GM12878 (cell line): ENCODE measurements around the gene RUNDC1. TPM values are rescaled to one million over a fixed set of nuclear protein-coding genes. Genes with fewer than 3 reads are reported as not detected.

Experiments used
- ATAC-seq: fragments of 200-7000 bp; cut with Tn5 transposase; 3 replicates; pipeline ENCODE4 v1.9.1; 2020; ENCODE audit warnings: mild to moderate bottlenecking, moderate library complexity
- BruUV-seq: library from RNA; stranded (reverse); fragments of 400-500 nt; replicated peaks from 2 replicates; lab custom pipeline; 2021; lab: Mats Ljungman, UMichigan
- CTCF ChIA-PET: fragments of 300-600 bp; sonication (Branson Sonifier 250); formaldehyde crosslinking; extraction: SDS; loops from one replicate; lab custom pipeline; 2021; ENCODE audit warnings: inconsistent platforms; lab: Yijun Ruan, JAX
- POLR2A ChIA-PET: fragments of 350-600 bp; formaldehyde crosslinking; extraction: SDS; loops from one replicate; lab custom pipeline; 2021; ENCODE audit warnings: inconsistent platforms; lab: Charles Lee
- RAD21 ChIA-PET: fragments of 300-600 bp; sonication (Branson Sonifier 250); formaldehyde crosslinking; loops from one replicate; lab custom pipeline; 2023; ENCODE audit warnings: antibody characterized with exemption; ENCODE audit not compliant: unreplicated experiment; lab: Charles Lee
- SMC1A ChIA-PET: fragments of 300-600 bp; sonication (Branson Sonifier 250); formaldehyde crosslinking; loops from one replicate; lab custom pipeline; 2023; ENCODE audit not compliant: unreplicated experiment, uncharacterized antibody; lab: Charles Lee
- DNase-seq: peaks from one replicate; pipeline ENCODE4 v3.0.0-alpha.2; 2011; ENCODE audit warnings: low read depth, low spot score
- FAIRE-seq: peaks from 3 replicates; lab custom pipeline; 2011; peaks lifted over from hg19 to GRCh38; lab: Jason Lieb, UNC
- H2AFZ ChIP-seq: 2 replicates; pipeline ENCODE4 v1.6.0; 2011; ENCODE audit warnings: low read depth, low read length, control low read depth; ENCODE audit not compliant: control insufficient read depth
- H3K27ac ChIP-seq: 2 replicates; pipeline ENCODE4 v1.5.1; 2011; ENCODE audit warnings: control low read depth; ENCODE audit not compliant: control insufficient read depth, insufficient read depth
- H3K27me3 ChIP-seq, 2 experiments: replicated peaks in 1 of 2; 2 replicates each; pipeline versions ENCODE4 v1.6.0 to v1.6.1; 2011; ENCODE audit warnings: low read length in 1 of 2; ENCODE audit not compliant: control insufficient read depth in 2 of 2, insufficient read depth in 2 of 2
- H3K36me3 ChIP-seq, 2 experiments: 2 replicates each; pipeline ENCODE4 v1.5.1; 2011; ENCODE audit warnings: low read length in 1 of 2; ENCODE audit not compliant: control insufficient read depth in 2 of 2, insufficient read depth in 2 of 2
- H3K4me1 ChIP-seq: 2 replicates; pipeline ENCODE4 v1.6.1; 2011; ENCODE audit warnings: mild to moderate bottlenecking, low read length, moderate library complexity, mixed read lengths; ENCODE audit not compliant: control insufficient read depth, insufficient read depth
- H3K4me2 ChIP-seq: 2 replicates; pipeline ENCODE4 v1.6.0; 2011; ENCODE audit warnings: control low read depth; ENCODE audit not compliant: control insufficient read depth, insufficient read depth
- H3K4me3 ChIP-seq: fragments of 200-600 bp; sonication (generic); 2 replicates; pipeline ENCODE4 v1.5.1; 2016
- H3K79me2 ChIP-seq: 2 replicates; pipeline ENCODE4 v1.6.0; 2011; ENCODE audit warnings: low read length; ENCODE audit not compliant: control insufficient read depth, insufficient read depth
- H3K9ac ChIP-seq: 2 replicates; pipeline ENCODE4 v1.8.0; 2011; ENCODE audit warnings: low read length, control low read depth, mixed read lengths; ENCODE audit not compliant: control insufficient read depth, insufficient read depth
- H3K9me3 ChIP-seq: replicated peaks from 3 replicates; pipeline ENCODE4 v1.5.1; 2011; ENCODE audit warnings: mild to moderate bottlenecking, low read length; ENCODE audit not compliant: control insufficient read depth, insufficient read depth
- H4K20me1 ChIP-seq: 2 replicates; pipeline ENCODE4 v1.6.0; 2011; ENCODE audit not compliant: control insufficient read depth, insufficient read depth
- CREB1 ChIP-seq: IDR thresholded peaks from 2 replicates; pipeline ENCODE4 v1.6.1; 2012; ENCODE audit warnings: low read depth, mild to moderate bottlenecking, inconsistent platforms
- ETV6 ChIP-seq, 2 experiments: fragments of 450-650 bp in 1 of 2; IDR thresholded peaks in 1 of 2; conservative IDR thresholded peaks in 1 of 2; 2 replicates each; pipeline ENCODE4 v1.6.1; 2014; ENCODE audit warnings: antibody characterized with exemption in 1 of 2, borderline replicate concordance in 1 of 2, low read depth in 1 of 2, mild to moderate bottlenecking in 1 of 2, moderate library complexity in 1 of 2
- IRF3 ChIP-seq: fragments of 450-650 bp; IDR thresholded peaks from 2 replicates; pipeline ENCODE4 v1.6.1; 2014; ENCODE audit warnings: mild to moderate bottlenecking
- MTA3 ChIP-seq: IDR thresholded peaks from 2 replicates; pipeline ENCODE4 v1.6.1; 2012; ENCODE audit warnings: low read length, inconsistent platforms, borderline replicate concordance
- MYC ChIP-seq: IDR thresholded peaks from 2 replicates; pipeline ENCODE4 v1.6.1; 2011; ENCODE audit warnings: mild to moderate bottlenecking, low read length, moderate library complexity, inconsistent platforms; ENCODE audit not compliant: insufficient read depth, insufficient replicate concordance, insufficient read length, severe bottlenecking
- NR2C2 ChIP-seq: IDR thresholded peaks from 2 replicates; pipeline ENCODE4 v1.6.1; 2011; ENCODE audit warnings: borderline replicate concordance, low read depth; ENCODE audit not compliant: control insufficient read depth, insufficient read length
- STAT3 ChIP-seq: IDR thresholded peaks from 2 replicates; pipeline ENCODE4 v1.6.1; 2011; ENCODE audit warnings: low read depth, low read length, improper control_type of control experiment
- TBL1XR1 ChIP-seq: IDR thresholded peaks from 2 replicates; pipeline ENCODE4 v1.6.1; 2012; ENCODE audit warnings: low read depth, low read length, improper control_type of control experiment
- ZBTB11 ChIP-seq: fragments of 450-650 bp; formaldehyde crosslinking; IDR thresholded peaks from 2 replicates; pipeline ENCODE4 v1.5.0; 2022; ENCODE audit warnings: mild to moderate bottlenecking, missing genetic modification characterization
- WGBS: methylation state at CpG from one replicate; pipeline ENCODE4 v1.1.6; 2016; ENCODE audit warnings: low lambda C conversion rate; ENCODE audit not compliant: insufficient replicate concordance, insufficient coverage; ENCODE audit errors: missing lambda C conversion rate; 5-methylcytosine and 5-hydroxymethylcytosine counted together
- in situ Hi-C: fragments of 300-500 bp; cut with MboI; formaldehyde crosslinking; loops from 9 replicates; pipeline ENCODE4 v1.14.3; 2018; ENCODE audit warnings: mixed read lengths
- intact Hi-C: fragments of 100-400 bp; cut with micrococcal nuclease; formaldehyde crosslinking; loops from one replicate; pipeline ENCODE4 v1.14.2; 2022; ENCODE audit not compliant: unreplicated experiment
- polyA plus RNA-seq, 11 experiments: library from polyadenylated mRNA; depleted of rRNA in 4 of 11; unstranded in 6 of 11; stranded (reverse) in 5 of 11; fragments of >200 nt; fragmentation: Nextera tagmentation in 4 of 11; fragmentation: Illumina TruSeq in 1 of 11; extraction: Ambion mirVana in 4 of 11; extraction: Trizol in 1 of 11; gene quantifications; 1 replicate in 1 of 11; 2 replicates in 10 of 11; pipeline versions ENCODE4 v1.2.1 to v1.2.3, GENCODE V29; 2011 to 2016; ENCODE audit warnings: inconsistent platforms in 2 of 11, missing spikeins in 2 of 11, low read depth in 1 of 11
- total RNA-seq, 4 experiments: library from RNA; depleted of rRNA in 3 of 4; stranded (reverse); fragments of >200 nt in 3 of 4; fragmentation: Illumina TruSeq in 1 of 4; extraction: Trizol in 1 of 4; gene quantifications; 2 replicates each; pipeline versions ENCODE4 v1.2.1 to v1.2.3, GENCODE V29; 2013 to 2021
- TF ChIP-seq, protein P1 (sequence below): IDR thresholded peaks from 2 replicates; pipeline ENCODE4 v1.6.1; 2012; ENCODE audit warnings: mild to moderate bottlenecking, low read depth, low read length
- TF ChIP-seq, protein P2 (sequence below): IDR thresholded peaks from 2 replicates; pipeline ENCODE4 v1.6.1; 2011; ENCODE audit warnings: low read depth, low read length, improper control_type of control experiment, borderline replicate concordance

Gene RUNDC1
- total and polyA plus RNA-seq, 10 of the 15 experiments (the other 5 are each of a cell fraction or from before 2014, with no cell fraction given), result 2.9 to 15.6 (median 8.2) TPM

DNA sequence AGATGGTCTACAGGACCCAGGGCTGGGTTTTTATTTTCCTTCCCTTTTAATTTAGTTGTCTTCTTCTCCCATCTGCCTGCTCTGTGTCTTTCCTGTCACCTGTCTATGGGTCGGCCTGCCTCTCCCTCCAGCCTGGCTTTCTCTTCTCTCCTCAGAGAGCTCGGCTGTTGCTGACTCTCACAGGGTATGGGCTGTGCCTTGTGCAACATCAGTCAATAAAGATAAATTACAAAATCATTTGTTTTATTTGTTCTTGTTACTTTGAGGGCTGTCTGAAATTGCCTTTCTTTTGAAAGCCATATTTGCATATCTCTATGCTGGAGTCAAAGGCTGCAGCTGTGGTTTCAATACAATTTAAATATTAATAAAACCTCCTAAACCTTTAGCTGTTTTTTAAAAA, 60.3 kb downstream of the RUNDC1 start (continued):
- no peak for TF ChIP-seq STAT3

GRCh38 chr17:43042025-43042628, 61.8 kb downstream of the RUNDC1 start:
- SMC1A ChIA-PET, result no interaction called here
- no peak overlapping the region for H3K4me3 ChIP-seq
- H3K9ac ChIP-seq, result no peak overlapping the region
- no peak for ATAC-seq
- H3K27me3 ChIP-seq, result no peaks in the 10 kb centered on the region
- intact Hi-C loops, result no loop called here
- BruUV-seq, result no TSS peak
- FAIRE-seq, result no peak
- no peaks in the 10 kb centered on the region for H4K20me1 ChIP-seq
- no peak overlapping the region for H3K4me2 ChIP-seq
- POLR2A ChIA-PET, result no interaction called here
- in situ Hi-C loops, result no loop called here
- CTCF ChIA-PET, result interaction anchor here (0.7 kb wide), 1 partner anchor 83 kb away, joined by 3 read pairs; the partner anchor contains the start of gene BRCA1
- WGBS, result 92% methylated on average over 5 of the region's 5 CpGs
- no peaks in the 10 kb centered on the region for H3K79me2 ChIP-seq
- no peaks in the 10 kb centered on the region for H3K9me3 ChIP-seq
- RAD21 ChIA-PET, result no interaction called here
- H3K36me3 ChIP-seq, result 0 out of 4 replicates have a peak, but pooled peaks cover 0 to 7% of the 10 kb centered on the region in 2 experiments
- no peaks in the 10 kb centered on the region for H3K4me1 ChIP-seq
- H2AFZ ChIP-seq, result no peak overlapping the region
- DNase-seq, result no peak
- H3K27ac ChIP-seq, result no peak overlapping the region
- TF ChIP-seq NR2C2 (no peak), ETV6 (conservative IDR thresholded peaks at IDR 0.05 in 1 of 2, IDR thresholded peaks at IDR 0.05 in 1 of 2; ENCODE audit: borderline replicate concordance in 1 of 2, low read depth in 1 of 2) (no peak), TBL1XR1 (no peak), CREB1 (no peak), MYC (no peak), IRF3 (no peak), ZBTB11 (CRISPR knock-in tag) (no peak), MTA3 (no peak)
- TF ChIP-seq, protein P1, sequence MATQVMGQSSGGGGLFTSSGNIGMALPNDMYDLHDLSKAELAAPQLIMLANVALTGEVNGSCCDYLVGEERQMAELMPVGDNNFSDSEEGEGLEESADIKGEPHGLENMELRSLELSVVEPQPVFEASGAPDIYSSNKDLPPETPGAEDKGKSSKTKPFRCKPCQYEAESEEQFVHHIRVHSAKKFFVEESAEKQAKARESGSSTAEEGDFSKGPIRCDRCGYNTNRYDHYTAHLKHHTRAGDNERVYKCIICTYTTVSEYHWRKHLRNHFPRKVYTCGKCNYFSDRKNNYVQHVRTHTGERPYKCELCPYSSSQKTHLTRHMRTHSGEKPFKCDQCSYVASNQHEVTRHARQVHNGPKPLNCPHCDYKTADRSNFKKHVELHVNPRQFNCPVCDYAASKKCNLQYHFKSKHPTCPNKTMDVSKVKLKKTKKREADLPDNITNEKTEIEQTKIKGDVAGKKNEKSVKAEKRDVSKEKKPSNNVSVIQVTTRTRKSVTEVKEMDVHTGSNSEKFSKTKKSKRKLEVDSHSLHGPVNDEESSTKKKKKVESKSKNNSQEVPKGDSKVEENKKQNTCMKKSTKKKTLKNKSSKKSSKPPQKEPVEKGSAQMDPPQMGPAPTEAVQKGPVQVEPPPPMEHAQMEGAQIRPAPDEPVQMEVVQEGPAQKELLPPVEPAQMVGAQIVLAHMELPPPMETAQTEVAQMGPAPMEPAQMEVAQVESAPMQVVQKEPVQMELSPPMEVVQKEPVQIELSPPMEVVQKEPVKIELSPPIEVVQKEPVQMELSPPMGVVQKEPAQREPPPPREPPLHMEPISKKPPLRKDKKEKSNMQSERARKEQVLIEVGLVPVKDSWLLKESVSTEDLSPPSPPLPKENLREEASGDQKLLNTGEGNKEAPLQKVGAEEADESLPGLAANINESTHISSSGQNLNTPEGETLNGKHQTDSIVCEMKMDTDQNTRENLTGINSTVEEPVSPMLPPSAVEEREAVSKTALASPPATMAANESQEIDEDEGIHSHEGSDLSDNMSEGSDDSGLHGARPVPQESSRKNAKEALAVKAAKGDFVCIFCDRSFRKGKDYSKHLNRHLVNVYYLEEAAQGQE, result no peak
- TF ChIP-seq, protein P2, sequence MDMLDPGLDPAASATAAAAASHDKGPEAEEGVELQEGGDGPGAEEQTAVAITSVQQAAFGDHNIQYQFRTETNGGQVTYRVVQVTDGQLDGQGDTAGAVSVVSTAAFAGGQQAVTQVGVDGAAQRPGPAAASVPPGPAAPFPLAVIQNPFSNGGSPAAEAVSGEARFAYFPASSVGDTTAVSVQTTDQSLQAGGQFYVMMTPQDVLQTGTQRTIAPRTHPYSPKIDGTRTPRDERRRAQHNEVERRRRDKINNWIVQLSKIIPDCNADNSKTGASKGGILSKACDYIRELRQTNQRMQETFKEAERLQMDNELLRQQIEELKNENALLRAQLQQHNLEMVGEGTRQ, result no peak
